H9 (cell line): ENCODE data around the gene CCDC141. TPM values are rescaled to one million over a fixed set of nuclear protein-coding genes. Genes with fewer than 3 reads are reported as not detected.

Source experiments
- DNase-seq: peaks from one replicate; pipeline ENCODE4 v3.0.0-alpha.2; 2017
- H2AFZ ChIP-seq: one replicate; pipeline ENCODE4 v1.6.1; 2013; ENCODE audit warnings: mild to moderate bottlenecking, low read length, control low read depth, moderate library complexity
- H2AK5ac ChIP-seq: 2 replicates; pipeline ENCODE4 v1.6.1; 2013; ENCODE audit warnings: low read length, control low read depth, mixed read lengths; ENCODE audit not compliant: insufficient read length
- H2BK120ac ChIP-seq: one replicate; pipeline ENCODE4 v1.6.1; 2013; ENCODE audit warnings: low read depth, mild to moderate bottlenecking, low read length, control low read depth, inconsistent platforms; ENCODE audit not compliant: poor library complexity, severe bottlenecking
- H2BK12ac ChIP-seq: 2 replicates; pipeline ENCODE4 v1.6.1; 2013; ENCODE audit warnings: low read length, control low read depth, mixed read lengths, low read depth; ENCODE audit not compliant: insufficient read length
- H2BK15ac ChIP-seq: 2 replicates; pipeline ENCODE4 v1.6.1; 2013; ENCODE audit warnings: low read depth, low read length, control low read depth
- H2BK20ac ChIP-seq: one replicate; pipeline ENCODE4 v1.6.1; 2013; ENCODE audit warnings: low read depth, mild to moderate bottlenecking, low read length, control low read depth, inconsistent platforms; ENCODE audit not compliant: poor library complexity, severe bottlenecking
- H2BK5ac ChIP-seq: 2 replicates; pipeline ENCODE4 v1.6.1; 2013; ENCODE audit warnings: low read length, control low read depth, mixed read lengths; ENCODE audit not compliant: insufficient read length
- H3K14ac ChIP-seq: 2 replicates; pipeline ENCODE4 v1.6.1; 2013; ENCODE audit warnings: low read length, control low read depth; ENCODE audit not compliant: insufficient read depth
- H3K18ac ChIP-seq: 2 replicates; pipeline ENCODE4 v1.6.1; 2013; ENCODE audit warnings: low read depth, mild to moderate bottlenecking, mixed read lengths, low read length, control low read depth; ENCODE audit not compliant: insufficient read length
- H3K23ac ChIP-seq: 2 replicates; pipeline ENCODE4 v1.6.1; 2013; ENCODE audit warnings: low read length, control low read depth, mixed read lengths, low read depth; ENCODE audit not compliant: insufficient read length
- H3K23me2 ChIP-seq: 2 replicates; pipeline ENCODE4 v1.6.1; 2013; ENCODE audit warnings: low read depth, mild to moderate bottlenecking, mixed read lengths, low read length, control low read depth; ENCODE audit not compliant: insufficient read length, poor library complexity, severe bottlenecking
- H3K27ac ChIP-seq: 2 replicates; pipeline ENCODE4 v1.5.1; 2013; ENCODE audit warnings: low read length, control low read depth, mixed read lengths, low read depth; ENCODE audit not compliant: insufficient read length
- H3K27me3 ChIP-seq: 2 replicates; pipeline ENCODE4 v1.6.1; 2013; ENCODE audit warnings: low read length, control low read depth, inconsistent platforms; ENCODE audit not compliant: insufficient read depth
- H3K4ac ChIP-seq: 2 replicates; pipeline ENCODE4 v1.6.1; 2013; ENCODE audit warnings: low read depth, mild to moderate bottlenecking, control low read depth, inconsistent platforms, low read length, moderate library complexity
- H3K4me1 ChIP-seq: 2 replicates; pipeline ENCODE4 v1.6.1; 2013; ENCODE audit warnings: low read length, control low read depth, inconsistent platforms; ENCODE audit not compliant: insufficient read depth
- H3K4me2 ChIP-seq: 2 replicates; pipeline ENCODE4 v1.6.1; 2013; ENCODE audit warnings: low read length, control low read depth, mixed read lengths; ENCODE audit not compliant: insufficient read length, insufficient read depth
- H3K56ac ChIP-seq: 2 replicates; pipeline ENCODE4 v1.6.1; 2013; ENCODE audit warnings: low read depth, mild to moderate bottlenecking, mixed read lengths, low read length, control low read depth; ENCODE audit not compliant: insufficient read length
- H3K79me1 ChIP-seq: 2 replicates; pipeline ENCODE4 v1.6.1; 2013; ENCODE audit warnings: low read depth, mild to moderate bottlenecking, moderate library complexity, low read length, control low read depth, inconsistent platforms; ENCODE audit not compliant: insufficient read depth, poor library complexity, severe bottlenecking
- H3K79me2 ChIP-seq: 2 replicates; pipeline ENCODE4 v1.6.1; 2013; ENCODE audit warnings: low read length, control low read depth, inconsistent platforms; ENCODE audit not compliant: insufficient read depth
- H3K9ac ChIP-seq: 2 replicates; pipeline ENCODE4 v1.6.1; 2013; ENCODE audit warnings: low read length, control low read depth, mixed read lengths; ENCODE audit not compliant: insufficient read length; ENCODE audit errors: extremely low read depth
- H3K9me3 ChIP-seq: one replicate; pipeline ENCODE4 v1.6.1; 2013; ENCODE audit warnings: low read depth, low read length, inconsistent platforms; ENCODE audit not compliant: control insufficient read depth
- H3T11ph ChIP-seq: one replicate; pipeline ENCODE4 v1.6.1; 2013; ENCODE audit warnings: mild to moderate bottlenecking, low read length, control low read depth, inconsistent platforms
- H4K20me1 ChIP-seq: one replicate; pipeline ENCODE4 v1.6.1; 2013; ENCODE audit not compliant: control insufficient read depth, insufficient read length, insufficient read depth
- H4K5ac ChIP-seq: 2 replicates; pipeline ENCODE4 v1.6.1; 2013; ENCODE audit warnings: low read depth, mild to moderate bottlenecking, mixed read lengths, low read length, control low read depth; ENCODE audit not compliant: insufficient read length
- H4K8ac ChIP-seq: replicated peaks from 2 replicates; pipeline ENCODE4 v1.6.1; 2013; ENCODE audit warnings: low read length, control low read depth, mixed read lengths, low read depth; ENCODE audit not compliant: insufficient read length
- H4K91ac ChIP-seq: 2 replicates; pipeline ENCODE4 v1.6.1; 2013; ENCODE audit warnings: low read depth, mild to moderate bottlenecking, moderate library complexity, mixed read lengths, low read length, control low read depth; ENCODE audit not compliant: insufficient read length
- H3K27ac Mint-ChIP-seq, 3 experiments: 2 replicates in 2 of 3; 3 replicates in 1 of 3; pipeline ENCODE4 v1.8.0; 2020 to 2021; ENCODE audit warnings: mixed read lengths in 3 of 3, mild to moderate bottlenecking in 1 of 3, moderate library complexity in 1 of 3
- H3K27me3 Mint-ChIP-seq: 2 replicates; pipeline ENCODE4 v1.8.0; 2021; ENCODE audit warnings: low read depth, mild to moderate bottlenecking, moderate library complexity, mixed read lengths
- H3K36me3 Mint-ChIP-seq, 3 experiments: 2 replicates in 2 of 3; 3 replicates in 1 of 3; pipeline ENCODE4 v1.8.0; 2020 to 2021; ENCODE audit warnings: low read depth in 3 of 3, mixed read lengths in 3 of 3; ENCODE audit not compliant: insufficient read depth in 1 of 3
- H3K4me1 Mint-ChIP-seq, 2 experiments: 2 replicates each; pipeline ENCODE4 v1.8.0; 2020; ENCODE audit warnings: mixed read lengths in 2 of 2
- H3K4me3 Mint-ChIP-seq, 2 experiments: 2 replicates in 1 of 2; 3 replicates in 1 of 2; pipeline ENCODE4 v1.8.0; 2020 to 2021; ENCODE audit warnings: mild to moderate bottlenecking in 2 of 2, mixed read lengths in 2 of 2, moderate library complexity in 1 of 2
- H3K9me3 Mint-ChIP-seq, 2 experiments: 2 replicates in 1 of 2; 3 replicates in 1 of 2; pipeline ENCODE4 v1.8.0; 2020; ENCODE audit warnings: mild to moderate bottlenecking in 2 of 2, mixed read lengths in 2 of 2, moderate library complexity in 1 of 2
- WGBS: extraction: QIAGEN DNeasy Blood & Tissue Kit; methylation state at CpG from one replicate; pipeline ENCODE4 v1.1.7; 2013; ENCODE audit warnings: missing lambda C conversion rate, low lambda C conversion rate, mixed read lengths; ENCODE audit not compliant: insufficient read length; ENCODE audit errors: extremely low coverage; 5-methylcytosine and 5-hydroxymethylcytosine counted together
- total RNA-seq: library from RNA; stranded (reverse); gene quantifications from 2 replicates; pipeline ENCODE4 v1.2.1, GENCODE V29; 2021
- TF ChIP-seq, protein P1 (sequence below): fragments of 200-600 bp; sonication (generic); conservative IDR thresholded peaks from 3 replicates; pipeline ENCODE4 v1.8.0; 2021; ENCODE audit warnings: antibody characterized with exemption, mild to moderate bottlenecking

Gene CCDC141
- total RNA-seq, 1 experiment from 2014 or later, result 1.0 TPM

DNA sequence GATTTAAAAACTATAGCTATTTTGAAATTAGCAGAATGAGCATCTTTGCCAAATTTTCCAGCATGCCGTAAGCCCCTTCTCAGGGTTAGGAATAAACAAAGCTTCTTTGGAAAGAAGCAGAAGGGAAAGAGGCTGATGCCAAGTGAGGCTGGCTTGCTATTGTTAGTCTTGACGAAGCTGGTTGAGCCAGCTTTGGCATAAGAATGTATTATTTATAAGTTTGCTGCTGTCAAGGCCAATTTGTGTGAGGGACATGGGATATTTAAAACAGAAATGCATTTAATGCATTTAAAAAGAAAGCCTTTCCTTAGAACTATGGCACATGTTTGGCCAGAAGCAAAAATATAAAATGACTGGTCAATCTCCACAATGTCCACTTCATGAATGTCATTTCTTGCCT is 190.2 kb downstream of the CCDC141 start:
- TF ChIP-seq, protein P1, sequence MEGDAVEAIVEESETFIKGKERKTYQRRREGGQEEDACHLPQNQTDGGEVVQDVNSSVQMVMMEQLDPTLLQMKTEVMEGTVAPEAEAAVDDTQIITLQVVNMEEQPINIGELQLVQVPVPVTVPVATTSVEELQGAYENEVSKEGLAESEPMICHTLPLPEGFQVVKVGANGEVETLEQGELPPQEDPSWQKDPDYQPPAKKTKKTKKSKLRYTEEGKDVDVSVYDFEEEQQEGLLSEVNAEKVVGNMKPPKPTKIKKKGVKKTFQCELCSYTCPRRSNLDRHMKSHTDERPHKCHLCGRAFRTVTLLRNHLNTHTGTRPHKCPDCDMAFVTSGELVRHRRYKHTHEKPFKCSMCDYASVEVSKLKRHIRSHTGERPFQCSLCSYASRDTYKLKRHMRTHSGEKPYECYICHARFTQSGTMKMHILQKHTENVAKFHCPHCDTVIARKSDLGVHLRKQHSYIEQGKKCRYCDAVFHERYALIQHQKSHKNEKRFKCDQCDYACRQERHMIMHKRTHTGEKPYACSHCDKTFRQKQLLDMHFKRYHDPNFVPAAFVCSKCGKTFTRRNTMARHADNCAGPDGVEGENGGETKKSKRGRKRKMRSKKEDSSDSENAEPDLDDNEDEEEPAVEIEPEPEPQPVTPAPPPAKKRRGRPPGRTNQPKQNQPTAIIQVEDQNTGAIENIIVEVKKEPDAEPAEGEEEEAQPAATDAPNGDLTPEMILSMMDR, result no peak
- Mint-ChIP-seq H3K4me1 (peaks cover 14 to 17% of the 10 kb centered on the region in 2 experiments), H3K4me3 (no peak overlapping the region), H3K36me3 (no peaks in the 10 kb centered on the region), H3K27ac (no peak overlapping the region), H3K9me3 (no peaks in the 10 kb centered on the region), H3K27me3 (no peaks in the 10 kb centered on the region)
- Histone ChIP-seq H2AFZ (peak overlapping the region; percentile 40), H4K20me1 (no peaks in the 10 kb centered on the region), H2BK5ac (no peak overlapping the region), H3K4me1 (peaks cover 7% of the 10 kb centered on the region; the same call in 1 of the 2 replicates), H3K79me1 (no peaks in the 10 kb centered on the region), H3K14ac (no peak overlapping the region), H4K5ac (no peak overlapping the region), H3K18ac (no peak overlapping the region), H3K56ac (no peak overlapping the region), H3K23me2 (no peaks in the 10 kb centered on the region), H3K27ac (no peak overlapping the region), H3T11ph (no peak overlapping the region), H4K8ac (no peak overlapping the region), H3K23ac (no peak overlapping the region), H2BK15ac (no peak overlapping the region), H3K4me2 (no peak overlapping the region), H2BK12ac (no peak overlapping the region), H2BK20ac (no peak overlapping the region), H2BK120ac (no peak overlapping the region), H3K9ac (no peak overlapping the region), H3K4ac (no peak overlapping the region), H3K27me3 (no peaks in the 10 kb centered on the region), H3K9me3 (no peaks in the 10 kb centered on the region), H4K91ac (no peak overlapping the region), H3K79me2 (no peaks in the 10 kb centered on the region), H2AK5ac (no peak overlapping the region)
- DNase-seq, result no peak
- WGBS, result no CpG with 5 or more reads among the region's 2 CpGs
